ENCODE results near the gene CD163L1.

GRCh38 chr12:7319930-7320329 is 124.0 kb downstream of the CD163L1 start:
- TF ChIP-seq POLR2A (IDR thresholded peaks at IDR 0.05) = no peak
- TF ChIP-seq CTCF (IDR thresholded peaks at IDR 0.05) = no peak
